ENCODE results near the gene DPYSL3.
"Not testable (repeated sequence)": the region's sequence is repeated elsewhere in the genome, so short reads cannot be mapped to it uniquely, and the experiment has no call there.

Gene DPYSL3

DNA sequence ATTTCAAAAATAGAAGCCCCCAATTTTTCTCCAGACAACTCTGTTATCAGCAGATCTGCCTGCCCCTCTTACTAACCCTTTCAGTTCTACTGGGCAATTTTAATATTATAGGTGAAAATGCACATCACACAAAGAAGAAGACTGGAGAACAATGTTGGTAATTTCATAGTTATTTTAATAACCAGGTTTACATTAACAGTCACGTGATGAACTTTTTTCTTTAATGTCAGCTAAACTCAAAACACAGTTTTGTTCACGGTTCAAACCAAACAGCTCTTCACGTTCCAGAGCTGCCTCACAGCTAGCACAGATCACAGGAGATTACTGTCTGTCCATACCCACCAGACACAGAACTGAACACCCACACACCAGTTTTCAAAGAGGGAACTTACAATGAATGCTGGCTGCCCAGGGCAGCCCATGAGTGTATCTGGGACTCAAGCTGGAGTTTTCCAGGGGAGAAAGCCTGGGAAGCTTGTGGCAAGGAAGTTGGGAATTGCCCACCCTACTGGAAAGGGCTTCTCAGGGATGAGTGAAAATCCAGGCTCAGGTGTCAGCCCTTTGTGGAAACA, 119.1 kb downstream of the DPYSL3 start:
- no peak for DNase-seq (ENCODE audit: low read depth, low spot score)
- H3K4me3 ChIP-seq (ENCODE audit: low read length): no peak overlapping the region

DNA sequence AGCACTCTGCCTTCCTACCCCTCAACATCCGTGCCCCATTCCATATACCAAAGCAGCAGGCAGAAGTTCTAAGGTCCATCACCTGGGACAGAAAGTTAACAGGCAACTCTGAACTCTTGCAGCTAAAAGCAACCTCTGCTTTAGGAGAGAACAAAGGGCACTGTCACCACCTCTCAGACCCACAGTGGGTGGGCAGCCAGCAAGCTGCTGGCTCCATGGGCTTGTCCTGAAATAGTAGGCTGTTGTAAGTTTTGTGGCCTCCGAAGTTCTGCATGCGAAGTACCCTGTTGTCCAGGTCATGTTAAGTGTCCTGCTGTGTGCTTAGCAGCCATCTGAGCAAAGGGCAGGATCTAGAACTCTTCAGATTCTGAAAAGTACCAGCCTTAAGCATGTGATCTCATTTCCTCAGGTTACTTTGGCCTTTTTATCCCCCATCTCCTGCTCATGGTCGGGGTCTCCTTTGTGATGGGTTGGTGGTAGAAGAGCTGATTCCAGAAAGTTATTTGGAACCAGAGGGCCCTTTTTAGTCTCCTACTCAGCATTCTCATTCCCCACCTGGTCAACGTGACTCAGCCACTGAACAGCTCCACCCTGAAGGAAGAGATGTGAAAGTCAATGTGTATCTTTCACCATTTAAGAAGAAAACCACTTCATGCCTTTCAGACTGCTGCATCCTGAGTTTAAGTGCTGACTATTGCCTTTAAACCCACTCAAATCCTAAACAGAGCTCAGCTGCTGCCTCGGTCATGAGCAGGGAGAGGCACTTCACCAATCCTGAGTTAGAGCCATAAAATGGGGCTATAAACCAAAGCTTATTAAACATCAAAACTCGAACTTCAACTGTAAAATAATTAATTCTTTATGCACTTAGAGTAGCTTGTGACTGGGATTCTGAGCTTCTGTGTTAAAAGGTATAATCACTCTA, 121.4 kb downstream of the DPYSL3 start:
- H3K4me3 ChIP-seq (ENCODE audit: low read length): no peak overlapping the region
- no peak for DNase-seq (ENCODE audit: low read depth, low spot score)

DNA sequence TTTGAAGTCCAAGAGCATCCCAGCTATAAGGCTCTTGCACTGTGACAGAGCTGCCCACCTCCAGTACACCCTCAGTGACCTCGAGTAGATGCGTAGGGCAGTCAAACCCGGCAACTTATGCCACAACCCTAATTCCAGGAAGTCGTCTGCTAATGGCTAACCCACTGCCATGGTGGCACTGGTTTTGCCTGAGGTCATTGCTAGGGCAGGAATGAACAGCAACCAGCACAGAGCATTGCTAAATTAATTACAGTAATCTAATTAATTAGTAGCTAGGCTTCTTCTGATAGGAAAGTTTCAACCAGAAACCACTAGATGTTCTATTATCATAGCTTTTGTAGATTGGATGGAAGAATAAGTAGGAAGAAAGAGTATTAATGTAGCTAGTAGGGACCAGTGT, 122.8 kb downstream of the DPYSL3 start:
- H3K4me3 ChIP-seq (ENCODE audit: low read length): no peak overlapping the region
- DNase-seq (ENCODE audit: low read depth, low spot score): no peak

DNA sequence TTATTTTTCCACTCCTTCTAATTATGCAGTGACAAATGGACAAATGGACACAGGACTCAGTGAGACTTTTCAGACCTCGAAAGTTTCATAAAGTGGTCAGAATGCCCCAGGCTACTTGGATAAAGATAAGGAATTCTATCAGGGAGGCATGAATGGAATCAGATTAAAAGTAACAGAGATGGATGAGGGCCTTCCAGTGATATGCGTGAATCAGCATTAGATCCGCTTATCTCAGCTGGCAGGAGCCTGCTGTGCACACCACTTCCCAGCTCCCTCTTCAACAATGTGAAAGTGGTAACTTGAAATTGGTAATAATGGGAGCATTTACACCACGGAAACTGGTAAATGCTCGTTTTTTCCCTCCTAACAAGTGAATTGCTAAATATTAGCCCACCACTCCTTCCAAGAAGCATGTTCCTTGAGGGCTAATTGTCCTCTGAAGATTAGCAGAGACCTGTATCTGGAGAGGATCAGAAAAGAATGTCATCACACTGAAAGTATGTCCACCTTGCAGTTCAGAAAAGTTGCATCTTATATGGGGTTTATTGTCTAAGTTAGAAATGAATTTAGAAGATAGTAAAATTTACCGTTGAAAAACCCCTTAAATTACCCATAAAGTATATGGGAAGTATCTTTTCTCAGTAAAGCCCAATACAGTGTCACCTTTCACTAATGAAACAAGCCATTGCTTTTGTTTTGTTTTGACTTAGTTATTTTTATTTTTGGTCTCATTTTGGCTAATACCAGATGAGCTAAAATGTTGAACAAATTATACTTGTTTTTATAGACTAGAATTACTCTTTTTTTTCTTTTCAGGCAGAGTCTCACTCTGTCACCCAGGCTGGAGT, 125.3 kb downstream of the DPYSL3 start:
- no peak for DNase-seq (ENCODE audit: low read depth, low spot score)
- H3K4me3 ChIP-seq (ENCODE audit: low read length): no peak overlapping the region

DNA sequence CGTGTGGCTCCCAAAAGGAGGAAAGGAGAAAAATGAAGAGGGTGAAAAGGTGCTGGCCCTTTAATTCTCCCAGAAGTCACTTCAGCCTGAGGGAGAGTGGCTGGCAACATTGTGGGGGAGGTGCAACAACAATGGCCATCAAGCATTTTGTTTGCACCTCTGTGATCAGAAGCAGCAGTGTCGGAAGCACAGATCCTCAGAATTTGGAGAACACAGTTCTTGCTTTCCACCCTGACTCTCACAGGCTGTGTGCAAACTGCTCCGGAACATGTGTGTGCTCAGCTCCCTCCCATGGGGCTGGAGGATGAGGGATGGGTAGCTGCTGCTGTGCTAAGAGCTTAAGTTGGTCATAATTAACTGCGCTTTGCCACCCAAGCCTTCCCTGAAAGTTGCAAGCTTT, 127.1 kb downstream of the DPYSL3 start:
- no peak overlapping the region for H3K4me3 ChIP-seq (ENCODE audit: low read length)

DNA sequence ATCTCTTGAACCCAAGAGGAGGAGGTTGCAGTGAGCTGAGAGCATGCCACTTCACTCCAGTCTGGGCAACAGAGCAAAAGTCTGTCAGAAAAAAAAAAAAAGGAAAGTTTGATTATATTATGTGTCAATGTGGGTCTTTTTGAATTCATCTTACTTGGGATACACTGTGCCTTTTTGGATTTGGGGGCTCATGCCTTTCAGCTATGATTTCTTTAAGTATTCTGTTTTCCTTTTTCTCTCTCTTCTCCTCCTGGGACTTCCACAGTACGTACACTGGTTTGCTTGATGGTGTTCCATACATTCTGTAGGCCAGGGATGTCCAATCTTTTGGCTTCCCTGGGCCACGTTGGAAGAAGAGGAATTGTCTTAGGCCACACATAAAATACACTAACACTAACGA, 128.3 kb downstream of the DPYSL3 start:
- no peak overlapping the region for H3K4me3 ChIP-seq (ENCODE audit: low read length)
- DNase-seq (ENCODE audit: low read depth, low spot score): no peak

More for the DNA sequence above, 127.1 kb downstream of the DPYSL3 start:
- DNase-seq (ENCODE audit: low read depth, low spot score): no peak

DNA sequence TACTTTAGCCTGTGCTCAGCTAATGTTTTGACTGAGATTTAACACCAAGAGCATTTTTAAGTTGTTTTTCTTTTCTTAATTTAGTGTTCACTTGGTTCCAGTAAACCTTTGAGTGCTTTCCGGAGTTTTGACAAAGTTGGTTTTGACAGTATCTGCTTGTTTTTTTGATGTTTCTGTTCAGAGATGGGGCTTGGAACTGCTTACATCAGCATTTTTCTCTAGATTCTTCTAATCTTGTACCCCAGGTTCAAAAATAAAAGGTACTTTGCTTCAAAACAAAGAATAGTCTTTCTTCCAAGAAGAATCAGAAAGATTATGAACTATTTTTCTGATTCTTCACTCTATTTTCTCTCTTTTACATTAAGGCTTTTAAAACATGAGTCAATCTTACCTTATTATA, 132.2 kb downstream of the DPYSL3 start:
- DNase-seq (ENCODE audit: low read depth, low spot score): no peak
- no peak overlapping the region for H3K4me3 ChIP-seq (ENCODE audit: low read length)

DNA sequence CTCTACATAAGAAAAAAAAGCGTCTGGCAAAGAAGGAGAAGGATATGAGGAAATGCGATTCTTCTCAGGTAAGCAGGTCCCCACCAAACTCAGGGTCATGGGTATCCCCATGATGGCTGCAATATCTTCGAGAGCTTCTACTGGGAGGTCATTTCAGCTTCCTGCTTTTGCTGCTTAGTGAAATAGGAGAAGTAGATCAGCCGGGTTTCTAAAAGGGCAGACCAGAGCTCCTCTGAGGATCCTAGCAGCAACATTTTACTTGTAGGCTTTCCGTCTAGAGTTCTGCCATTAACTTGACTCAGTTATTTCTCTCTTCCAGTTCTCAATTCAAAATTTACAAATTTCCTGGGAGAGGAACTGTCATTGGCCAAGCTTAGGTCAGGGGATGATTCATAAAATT, 134.7 kb downstream of the DPYSL3 start:
- DNase-seq (ENCODE audit: low read depth, low spot score): no peak

DNA sequence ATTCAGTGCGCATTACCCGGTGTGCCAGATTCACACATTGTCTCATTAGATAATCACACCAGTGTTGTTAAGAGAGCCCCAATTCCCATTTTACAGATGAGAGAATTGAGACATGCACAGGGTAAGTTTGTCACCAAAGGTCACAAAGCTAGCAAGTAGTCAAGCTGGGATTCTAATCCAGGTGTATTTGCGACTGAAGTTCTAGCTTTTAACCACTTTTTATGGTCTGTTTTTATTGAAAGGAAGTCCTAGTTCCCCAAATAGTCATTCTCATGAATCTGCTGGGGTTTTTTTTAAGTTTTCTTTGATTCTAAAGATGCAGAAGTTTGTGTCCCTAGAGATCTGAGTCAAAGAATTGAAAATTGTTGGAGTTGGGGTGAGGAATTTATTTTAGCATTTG, 136.5 kb downstream of the DPYSL3 start:
- no peak overlapping the region for H3K4me3 ChIP-seq (ENCODE audit: low read length)
- DNase-seq (ENCODE audit: low read depth, low spot score): no peak

More for the DNA sequence above, 134.7 kb downstream of the DPYSL3 start:
- no peak overlapping the region for H3K4me3 ChIP-seq (ENCODE audit: low read length)

DNA sequence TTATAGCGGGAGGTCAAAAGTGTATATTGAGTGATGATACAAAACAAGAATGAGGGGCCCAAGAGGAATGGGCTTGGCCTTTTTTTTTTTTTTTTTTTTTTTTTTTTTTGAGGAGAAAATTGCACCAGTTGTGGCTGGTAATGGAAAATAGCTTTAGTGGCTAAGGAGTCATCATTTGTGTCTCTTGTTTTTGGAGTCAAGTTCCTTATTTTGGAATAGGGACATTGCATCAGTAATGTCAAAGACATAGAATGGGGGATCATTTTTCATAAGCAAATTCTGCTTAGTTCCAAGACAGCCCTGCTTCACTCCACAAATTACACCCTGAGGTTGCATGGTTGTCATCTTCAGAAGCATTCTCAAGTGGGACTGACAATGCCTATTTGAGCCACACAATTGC, 137.7 kb downstream of the DPYSL3 start:
- no peak overlapping the region for H3K4me3 ChIP-seq (ENCODE audit: low read length)
- no peak for DNase-seq (ENCODE audit: low read depth, low spot score)

DNA sequence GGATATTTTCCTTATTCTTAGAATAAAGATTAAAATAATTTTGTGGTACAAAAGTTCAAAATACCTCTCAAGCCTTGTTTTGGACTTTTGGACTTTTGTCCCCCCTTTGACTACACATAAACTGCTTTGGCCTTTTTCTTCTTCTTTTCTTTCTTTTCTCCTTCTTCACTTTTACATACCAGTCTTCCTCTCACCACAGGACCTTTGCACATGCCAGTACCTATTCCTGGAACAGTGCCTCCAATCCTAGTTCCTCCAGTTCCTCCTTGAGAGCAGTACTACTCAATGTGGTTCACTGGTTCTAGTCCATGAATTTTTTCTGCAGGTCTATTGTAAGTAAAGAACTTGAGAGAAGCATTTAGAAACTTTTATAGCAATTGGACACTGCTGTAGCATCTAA, 138.6 kb downstream of the DPYSL3 start:
- no peak for DNase-seq (ENCODE audit: low read depth, low spot score)
- no peak overlapping the region for H3K4me3 ChIP-seq (ENCODE audit: low read length)

DNA sequence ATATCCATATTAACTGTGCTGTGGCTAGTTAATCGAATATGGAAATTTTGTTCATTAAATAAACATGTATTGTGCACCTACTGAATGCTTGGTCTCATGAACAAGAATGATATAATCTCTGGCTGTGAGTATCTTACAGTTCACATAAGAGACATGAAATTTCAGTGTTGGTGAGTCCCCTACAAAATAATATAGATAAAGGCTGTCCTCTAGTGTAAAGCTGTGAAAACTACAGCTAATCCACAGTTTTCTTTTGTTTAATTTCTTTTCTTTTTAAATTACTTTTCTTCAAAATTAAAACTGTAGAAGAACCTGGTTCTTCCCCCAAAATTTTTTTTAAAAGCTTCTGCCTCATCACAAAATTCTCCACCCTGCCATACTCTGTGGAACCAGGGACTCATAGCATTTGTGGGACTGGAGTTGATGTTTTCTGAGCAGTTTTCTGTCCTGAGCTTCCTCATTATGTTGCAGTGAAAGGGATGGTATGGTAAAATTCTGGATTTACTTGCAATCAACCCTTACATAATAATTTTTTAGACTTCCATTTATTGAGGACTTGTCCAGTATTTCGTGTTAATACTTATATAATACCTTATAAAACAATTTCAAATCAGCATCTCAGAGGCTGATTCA, 140.0 kb downstream of the DPYSL3 start:
- no peak overlapping the region for H3K4me3 ChIP-seq (ENCODE audit: low read length)
- no peak for DNase-seq (ENCODE audit: low read depth, low spot score)

DNA sequence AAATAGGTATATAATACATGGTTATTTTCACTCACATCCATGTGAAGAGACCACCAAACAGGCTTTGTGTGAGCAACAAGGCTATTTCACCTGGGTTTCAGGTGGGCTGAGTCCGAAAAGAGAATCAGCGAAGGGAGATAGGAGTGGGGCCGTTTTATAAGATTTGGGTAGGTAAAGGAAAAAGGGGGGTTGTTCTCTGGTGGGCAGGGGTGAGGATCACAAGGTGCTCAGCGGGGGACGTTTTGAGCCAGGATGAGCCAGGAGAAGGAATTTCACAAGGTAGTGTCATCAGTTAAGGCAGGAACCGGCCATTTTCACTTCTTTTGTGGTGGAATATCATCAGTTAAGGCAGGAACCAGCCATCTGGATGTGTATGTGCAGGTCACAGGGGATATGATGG, 142.5 kb downstream of the DPYSL3 start:
- H3K4me3 ChIP-seq (ENCODE audit: low read length); DNase-seq (ENCODE audit: low read depth, low spot score): not testable (repeated sequence)

DNA sequence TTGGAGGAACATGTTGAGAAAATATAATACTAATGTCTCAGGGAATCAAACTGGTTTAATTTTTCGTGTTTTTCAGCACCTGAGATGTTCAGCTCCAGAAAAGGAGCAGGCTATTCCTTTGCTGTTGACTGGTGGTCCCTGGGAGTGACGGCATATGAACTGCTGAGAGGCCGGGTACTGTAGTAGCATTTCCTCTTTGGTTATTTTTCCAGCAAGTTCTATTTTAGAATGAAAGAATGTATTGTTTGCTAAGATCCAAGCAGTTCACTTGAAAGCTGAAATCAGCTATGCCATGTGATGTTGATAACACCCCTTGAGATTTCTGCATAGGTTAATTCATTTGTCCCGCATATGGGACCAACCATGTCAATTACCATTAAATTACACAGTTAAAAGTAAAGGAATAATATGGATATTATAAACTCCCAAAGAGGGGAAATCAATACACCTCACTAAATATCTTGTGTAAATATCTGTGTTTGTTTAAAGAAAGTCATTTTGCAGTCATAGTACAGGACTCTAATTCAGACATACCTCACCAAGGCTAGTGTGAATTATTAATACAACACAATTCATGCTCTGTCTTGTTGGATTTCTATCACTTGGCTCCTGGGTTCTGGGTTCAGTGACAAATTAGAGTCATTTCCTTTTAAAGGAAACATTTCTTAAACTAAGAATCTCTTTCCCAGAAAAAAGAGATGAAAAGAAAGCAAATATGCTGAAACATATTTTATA, 148.3 kb downstream of the DPYSL3 start:
- no peak overlapping the region for H3K4me3 ChIP-seq (ENCODE audit: low read length)
- DNase-seq (ENCODE audit: low read depth, low spot score): no peak

DNA sequence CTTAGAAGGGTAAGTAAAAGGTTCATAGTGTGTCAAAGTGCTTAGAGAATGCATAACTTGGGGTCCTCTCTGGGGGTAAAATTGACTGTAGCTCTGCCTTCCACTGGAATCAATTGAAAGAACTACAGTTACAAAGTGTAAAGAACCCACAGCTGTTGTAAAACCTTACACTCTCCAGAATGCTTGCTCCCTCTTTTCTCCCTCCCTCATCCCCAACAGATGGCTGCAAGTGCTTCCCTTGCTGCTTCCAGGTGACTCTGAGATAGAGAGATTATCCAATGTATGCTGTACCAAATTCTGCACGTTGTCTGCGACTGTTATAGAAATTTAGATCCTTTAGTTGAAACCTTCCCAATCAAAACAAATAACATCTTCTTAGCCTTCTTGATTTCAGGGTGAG, 149.1 kb downstream of the DPYSL3 start:
- DNase-seq (ENCODE audit: low read depth, low spot score): no peak

DNA sequence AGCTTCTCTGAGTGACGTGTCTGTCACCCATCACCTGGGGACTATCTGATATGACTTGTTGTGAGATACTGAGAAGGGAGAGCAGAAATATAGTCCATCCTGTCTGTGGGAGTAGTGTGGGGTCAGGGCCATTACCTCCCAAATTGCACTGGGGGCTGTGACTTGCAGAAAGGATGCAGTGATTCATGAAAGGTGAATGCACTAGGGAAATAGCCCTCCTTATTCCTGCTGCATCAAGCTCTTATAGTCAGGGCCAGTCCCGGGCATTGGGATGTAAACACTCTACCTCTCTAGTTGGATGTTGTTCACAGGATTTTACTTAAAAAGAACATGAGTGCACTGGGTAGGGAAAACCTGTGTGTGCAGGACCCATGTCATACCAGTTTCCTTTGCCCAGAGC, 150.3 kb downstream of the DPYSL3 start:
- no peak overlapping the region for H3K4me3 ChIP-seq (ENCODE audit: low read length)

More for the DNA sequence above, 149.1 kb downstream of the DPYSL3 start:
- H3K4me3 ChIP-seq (ENCODE audit: low read length): no peak overlapping the region

DNA sequence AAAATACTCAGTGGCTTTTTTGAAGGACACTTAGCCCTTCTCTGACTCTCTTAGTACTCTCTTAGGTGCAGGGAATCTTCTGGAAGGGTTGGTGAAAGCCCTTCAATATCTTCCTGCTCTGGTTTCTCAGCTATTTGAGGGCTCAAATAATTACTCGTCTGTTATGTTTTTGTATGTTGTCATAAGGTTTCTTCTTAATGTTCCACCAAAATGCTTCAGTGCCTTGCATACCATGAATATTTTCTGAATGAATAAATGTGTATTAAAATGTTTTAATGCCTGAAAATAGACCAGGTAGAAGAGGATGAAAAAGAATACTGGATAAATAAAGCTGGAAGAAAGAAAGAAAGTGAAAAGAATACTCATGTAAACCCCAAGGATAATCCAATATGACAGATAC, 150.8 kb downstream of the DPYSL3 start:
- DNase-seq (ENCODE audit: low read depth, low spot score): no peak
- H3K4me3 ChIP-seq (ENCODE audit: low read length): no peak overlapping the region

More for the DNA sequence above, 150.3 kb downstream of the DPYSL3 start:
- no peak for DNase-seq (ENCODE audit: low read depth, low spot score)

DNA sequence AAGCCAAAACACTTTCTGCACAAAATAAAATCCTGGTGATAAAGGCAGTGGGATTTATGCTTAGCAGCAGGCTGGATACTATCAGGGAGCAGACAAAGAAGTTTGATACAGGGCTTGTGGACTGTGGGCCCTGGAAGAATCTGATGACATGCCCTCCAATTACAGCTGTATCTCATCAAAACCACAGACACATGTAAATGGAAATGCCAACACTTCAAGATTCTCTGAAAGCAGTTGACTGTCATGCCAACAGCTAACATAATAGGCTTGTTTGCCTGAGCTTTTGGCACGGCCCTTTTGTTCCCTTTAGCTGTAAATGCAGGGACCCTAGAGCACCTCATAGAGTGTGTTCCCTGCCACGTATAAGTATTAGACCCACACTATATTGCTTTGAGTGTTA, 160.6 kb downstream of the DPYSL3 start:
- H3K4me3 ChIP-seq (ENCODE audit: low read length): no peak overlapping the region
- no peak for DNase-seq (ENCODE audit: low read depth, low spot score)

DNA sequence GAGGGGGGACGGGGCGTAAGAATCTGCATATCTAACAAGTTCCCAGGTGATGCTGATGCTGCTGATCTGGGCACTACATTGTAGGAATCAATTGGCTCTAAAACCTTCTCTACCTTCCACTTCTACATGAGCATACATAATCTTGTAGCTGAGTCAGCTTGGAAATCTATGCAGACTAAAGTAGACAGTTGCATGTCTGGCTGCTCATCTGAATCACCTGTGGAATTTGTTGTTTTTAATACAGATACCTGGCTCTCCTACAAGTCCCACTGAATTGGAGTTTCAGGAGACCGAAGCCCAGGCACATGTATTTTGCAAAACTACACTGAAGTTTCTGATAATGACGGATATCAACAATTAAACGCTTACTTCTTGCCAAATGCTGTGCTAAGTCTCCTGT, 161.4 kb downstream of the DPYSL3 start:
- no peak for DNase-seq (ENCODE audit: low read depth, low spot score)

More for the DNA sequence above, 161.4 kb downstream of the DPYSL3 start:
- no peak overlapping the region for H3K4me3 ChIP-seq (ENCODE audit: low read length)
